Left forelimb (tissue), 1 donor: ENCODE measurements around the gene PRDM2.

Experiments
- DNase-seq: peaks from one replicate; pipeline ENCODE4 v3.0.0-alpha.2; 2018; ENCODE audit warnings: low spot score

The PRDM2 gene

GRCh38 chr1:13735168-13735930 is 35.4 kb downstream of the PRDM2 start:
- DNase-seq, result no peak

- DNase-seq, result no peak
These were observed 37.4 kb downstream of the PRDM2 start for GRCh38 chr1:13737398-13737797.

- DNase-seq, result no peak
These were observed 46.4 kb downstream of the PRDM2 start for GRCh38 chr1:13746342-13746741.

GRCh38 chr1:13748610-13749505 is 48.9 kb downstream of the PRDM2 start:
- DNase-seq, result peak; percentile 99

GRCh38 chr1:13749543-13750341 is 49.8 kb downstream of the PRDM2 start:
- no peak for DNase-seq

GRCh38 chr1:13751458-13751871 is 51.5 kb downstream of the PRDM2 start:
- DNase-seq, result no peak

- no peak for DNase-seq
These were observed 52.0 kb downstream of the PRDM2 start for GRCh38 chr1:13751985-13752384.

GRCh38 chr1:13752852-13753251 is 52.9 kb downstream of the PRDM2 start:
- DNase-seq, result no peak

- DNase-seq, result no peak
These were observed 53.8 kb downstream of the PRDM2 start for GRCh38 chr1:13753636-13754402.

GRCh38 chr1:13754510-13755103 is 54.6 kb downstream of the PRDM2 start:
- DNase-seq, result no peak

GRCh38 chr1:13756557-13757315 is 56.7 kb downstream of the PRDM2 start:
- no peak for DNase-seq

GRCh38 chr1:13757693-13758092 is 57.7 kb downstream of the PRDM2 start:
- no peak for DNase-seq

GRCh38 chr1:13759072-13759471 is 59.1 kb downstream of the PRDM2 start:
- DNase-seq, result no peak

- no peak for DNase-seq
These were observed 60.4 kb downstream of the PRDM2 start for GRCh38 chr1:13760340-13760739.

- DNase-seq, result no peak
These were observed 60.9 kb downstream of the PRDM2 start for GRCh38 chr1:13760921-13761320.

- no peak for DNase-seq
These were observed 61.9 kb downstream of the PRDM2 start for GRCh38 chr1:13761883-13762282.

GRCh38 chr1:13762642-13763041 is 62.7 kb downstream of the PRDM2 start:
- no peak for DNase-seq

- DNase-seq, result no peak
These were observed 63.2 kb downstream of the PRDM2 start for GRCh38 chr1:13763222-13763621.

- no peak for DNase-seq
These were observed 64.0 kb downstream of the PRDM2 start for GRCh38 chr1:13763991-13764390.

- DNase-seq, result no peak
These were observed 64.8 kb downstream of the PRDM2 start for GRCh38 chr1:13764588-13765332.
